Putamen (tissue), 1 donor: ENCODE data around the gene SNX8.

ENCODE experiments used
- DNase-seq: peaks from one replicate; pipeline ENCODE4 v3.0.0-alpha.2; 2016; ENCODE audit warnings: low spot score

The SNX8 gene

GRCh38 chr7:2202901-2203765 is 111.1 kb downstream of the SNX8 start:
- DNase-seq = peak; percentile 17

- DNase-seq = no peak
Observed at GRCh38 chr7:2202361-2202761, 111.9 kb downstream of the SNX8 start.
